Fibroblast of pulmonary artery (primary cell): ENCODE data around the gene MUCL3.
A peak's percentile ranks its signal among the peaks of the same experiment; 100 is the strongest.
"Not testable (repeated sequence)": the region's sequence is repeated elsewhere in the genome, so short reads cannot be mapped to it uniquely, and the experiment has no call there.

Experiments
- DNase-seq: peaks from one replicate; pipeline ENCODE4 v3.0.0-alpha.2; 2010; ENCODE audit warnings: low read depth
- H3K4me3 ChIP-seq: replicated peaks from 2 replicates; pipeline ENCODE4 v1.5.1; 2011; ENCODE audit warnings: low read depth, mild to moderate bottlenecking, control low read depth, low read length, moderate library complexity
- TF ChIP-seq, protein P1 (sequence below): IDR thresholded peaks from 2 replicates; pipeline ENCODE4 v1.5.1; 2011; ENCODE audit warnings: mild to moderate bottlenecking, control low read depth, low read length, inconsistent platforms; ENCODE audit errors: missing control alignments

The MUCL3 gene

DNA sequence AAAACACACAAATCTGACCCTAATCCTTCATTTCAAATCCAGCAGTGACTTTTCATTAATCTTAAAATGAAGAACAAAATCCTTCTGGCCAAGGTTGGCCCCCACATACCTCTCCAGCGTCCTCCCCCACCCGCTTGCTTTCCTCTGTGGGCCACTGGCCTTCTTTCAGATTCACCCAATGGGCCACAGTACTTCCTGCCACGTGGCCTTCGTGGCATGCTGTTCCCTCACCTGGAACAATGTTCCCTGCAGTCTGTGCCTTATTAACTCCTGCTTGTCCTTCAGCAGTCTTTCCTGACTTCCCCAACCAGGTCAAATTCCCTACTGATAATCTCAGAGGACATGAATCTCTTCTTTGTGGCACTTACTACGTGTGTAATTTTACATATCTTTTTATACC lies 38.1 kb upstream of the MUCL3 start:
- no peak overlapping the region for H3K4me3 ChIP-seq
- no peak for DNase-seq
- TF ChIP-seq, protein P1, sequence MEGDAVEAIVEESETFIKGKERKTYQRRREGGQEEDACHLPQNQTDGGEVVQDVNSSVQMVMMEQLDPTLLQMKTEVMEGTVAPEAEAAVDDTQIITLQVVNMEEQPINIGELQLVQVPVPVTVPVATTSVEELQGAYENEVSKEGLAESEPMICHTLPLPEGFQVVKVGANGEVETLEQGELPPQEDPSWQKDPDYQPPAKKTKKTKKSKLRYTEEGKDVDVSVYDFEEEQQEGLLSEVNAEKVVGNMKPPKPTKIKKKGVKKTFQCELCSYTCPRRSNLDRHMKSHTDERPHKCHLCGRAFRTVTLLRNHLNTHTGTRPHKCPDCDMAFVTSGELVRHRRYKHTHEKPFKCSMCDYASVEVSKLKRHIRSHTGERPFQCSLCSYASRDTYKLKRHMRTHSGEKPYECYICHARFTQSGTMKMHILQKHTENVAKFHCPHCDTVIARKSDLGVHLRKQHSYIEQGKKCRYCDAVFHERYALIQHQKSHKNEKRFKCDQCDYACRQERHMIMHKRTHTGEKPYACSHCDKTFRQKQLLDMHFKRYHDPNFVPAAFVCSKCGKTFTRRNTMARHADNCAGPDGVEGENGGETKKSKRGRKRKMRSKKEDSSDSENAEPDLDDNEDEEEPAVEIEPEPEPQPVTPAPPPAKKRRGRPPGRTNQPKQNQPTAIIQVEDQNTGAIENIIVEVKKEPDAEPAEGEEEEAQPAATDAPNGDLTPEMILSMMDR = no peak

- TF ChIP-seq, protein P1 = no peak
- H3K4me3 ChIP-seq = no peak overlapping the region
- DNase-seq = no peak
These were observed 37.5 kb upstream of the MUCL3 start for GRCh38 chr6:30903236-30903635.

GRCh38 chr6:30907290-30907757 lies 33.4 kb upstream of the MUCL3 start:
- not testable (repeated sequence) for DNase-seq
- H3K4me3 ChIP-seq = peak overlapping the region; percentile 82

GRCh38 chr6:30907758-30908591 lies 32.8 kb upstream of the MUCL3 start, which contains the start of gene GTF2H4:
Gene GTF2H4, plus strand, starts transcription at chr6:30908207.
- DNase-seq = peak; percentile 99
- TF ChIP-seq, protein P1 = no peak
- peak within 1 kb of the TSS; percentile 82 for H3K4me3 ChIP-seq

DNA sequence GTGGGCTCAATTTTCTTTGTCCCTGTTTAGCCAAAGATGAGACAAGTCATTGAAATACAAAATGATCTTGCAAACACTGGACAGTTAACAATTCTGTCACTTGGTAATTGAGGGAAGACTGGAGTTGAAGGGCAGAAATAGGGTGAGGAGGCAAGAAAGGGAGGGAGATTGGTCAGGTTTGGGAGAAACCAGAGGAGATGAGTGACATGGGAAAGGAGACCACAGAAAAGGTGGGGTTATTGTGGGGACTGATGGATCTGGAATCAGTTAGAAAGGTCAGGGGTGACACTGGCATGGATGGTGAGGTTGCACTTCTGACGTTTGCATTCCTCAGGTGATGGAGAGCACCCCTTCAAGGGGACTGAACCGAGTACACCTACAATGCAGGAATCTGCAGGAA lies 32.1 kb upstream of the MUCL3 start:
- no peak for DNase-seq
- H3K4me3 ChIP-seq = peak overlapping the region; percentile 82
- TF ChIP-seq, protein P1 = no peak

DNA sequence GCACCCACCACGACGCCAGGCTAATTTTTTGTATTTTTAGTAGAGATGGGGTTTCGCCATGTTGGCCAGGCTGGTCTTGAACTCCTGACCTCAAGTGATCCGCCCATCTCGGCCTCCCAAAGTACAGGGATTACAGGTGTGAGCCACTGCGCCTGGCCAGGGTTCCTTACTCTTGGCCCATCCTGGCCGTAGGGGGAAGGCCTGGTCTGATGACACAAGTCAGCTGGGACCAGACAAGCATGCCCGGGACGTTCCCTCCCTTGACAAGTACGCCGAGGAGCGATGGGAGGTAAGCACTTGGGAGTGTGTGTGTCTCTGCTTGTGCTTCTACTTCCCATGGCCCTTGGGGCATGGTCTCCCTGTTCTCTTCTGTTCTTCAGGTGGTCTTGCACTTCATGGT lies 30.3 kb upstream of the MUCL3 start:
- H3K4me3 ChIP-seq, DNase-seq: not testable (repeated sequence)

GRCh38 chr6:30912746-30913520 lies 27.8 kb upstream of the MUCL3 start:
- no peak overlapping the region for H3K4me3 ChIP-seq
- no peak for DNase-seq
- TF ChIP-seq, protein P1 = no peak

- DNase-seq = no peak
- TF ChIP-seq, protein P1 = no peak
- H3K4me3 ChIP-seq = peak overlapping the region; percentile 58
These were observed 27.1 kb upstream of the MUCL3 start for GRCh38 chr6:30913721-30914075.
